Measurements from ENCODE around the gene MTFR1L.

Gene MTFR1L

DNA sequence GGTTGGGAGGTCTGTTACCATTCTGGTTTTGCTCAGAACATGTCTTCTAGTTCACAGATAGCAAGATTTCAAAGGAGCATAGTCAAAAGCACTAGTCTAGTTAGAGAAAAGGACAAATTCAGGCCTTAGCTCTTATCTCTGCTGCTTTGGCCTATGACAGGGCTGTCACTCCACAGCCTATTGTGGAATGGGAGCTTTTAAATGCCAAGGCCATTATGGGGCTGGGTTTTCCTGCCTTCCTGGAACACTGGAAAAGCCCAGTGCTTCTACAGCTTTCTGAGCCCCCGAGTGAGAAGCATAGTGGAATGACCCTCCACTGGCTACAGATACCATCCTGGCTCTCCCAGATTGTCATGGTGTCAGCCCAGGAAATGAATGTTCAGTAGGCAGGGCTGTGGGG, 9.3 kb downstream of the MTFR1L start:
- TF ChIP-seq, protein P1, sequence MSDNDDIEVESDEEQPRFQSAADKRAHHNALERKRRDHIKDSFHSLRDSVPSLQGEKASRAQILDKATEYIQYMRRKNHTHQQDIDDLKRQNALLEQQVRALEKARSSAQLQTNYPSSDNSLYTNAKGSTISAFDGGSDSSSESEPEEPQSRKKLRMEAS (IDR thresholded peaks at IDR 0.05), result no peak
- TF ChIP-seq TAF1 (IDR thresholded peaks at IDR 0.05; ENCODE audit: low read depth) (no peak), EGR1 (IDR thresholded peaks at IDR 0.05) (no peak), RAD21 (IDR thresholded peaks at IDR 0.05; ENCODE audit: low read depth) (no peak), TEAD4 (IDR thresholded peaks at IDR 0.05) (no peak), YY1 (IDR thresholded peaks at IDR 0.05; ENCODE audit: low read depth) (no peak)
- TF ChIP-seq, protein P2, sequence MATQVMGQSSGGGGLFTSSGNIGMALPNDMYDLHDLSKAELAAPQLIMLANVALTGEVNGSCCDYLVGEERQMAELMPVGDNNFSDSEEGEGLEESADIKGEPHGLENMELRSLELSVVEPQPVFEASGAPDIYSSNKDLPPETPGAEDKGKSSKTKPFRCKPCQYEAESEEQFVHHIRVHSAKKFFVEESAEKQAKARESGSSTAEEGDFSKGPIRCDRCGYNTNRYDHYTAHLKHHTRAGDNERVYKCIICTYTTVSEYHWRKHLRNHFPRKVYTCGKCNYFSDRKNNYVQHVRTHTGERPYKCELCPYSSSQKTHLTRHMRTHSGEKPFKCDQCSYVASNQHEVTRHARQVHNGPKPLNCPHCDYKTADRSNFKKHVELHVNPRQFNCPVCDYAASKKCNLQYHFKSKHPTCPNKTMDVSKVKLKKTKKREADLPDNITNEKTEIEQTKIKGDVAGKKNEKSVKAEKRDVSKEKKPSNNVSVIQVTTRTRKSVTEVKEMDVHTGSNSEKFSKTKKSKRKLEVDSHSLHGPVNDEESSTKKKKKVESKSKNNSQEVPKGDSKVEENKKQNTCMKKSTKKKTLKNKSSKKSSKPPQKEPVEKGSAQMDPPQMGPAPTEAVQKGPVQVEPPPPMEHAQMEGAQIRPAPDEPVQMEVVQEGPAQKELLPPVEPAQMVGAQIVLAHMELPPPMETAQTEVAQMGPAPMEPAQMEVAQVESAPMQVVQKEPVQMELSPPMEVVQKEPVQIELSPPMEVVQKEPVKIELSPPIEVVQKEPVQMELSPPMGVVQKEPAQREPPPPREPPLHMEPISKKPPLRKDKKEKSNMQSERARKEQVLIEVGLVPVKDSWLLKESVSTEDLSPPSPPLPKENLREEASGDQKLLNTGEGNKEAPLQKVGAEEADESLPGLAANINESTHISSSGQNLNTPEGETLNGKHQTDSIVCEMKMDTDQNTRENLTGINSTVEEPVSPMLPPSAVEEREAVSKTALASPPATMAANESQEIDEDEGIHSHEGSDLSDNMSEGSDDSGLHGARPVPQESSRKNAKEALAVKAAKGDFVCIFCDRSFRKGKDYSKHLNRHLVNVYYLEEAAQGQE (IDR thresholded peaks at IDR 0.05; ENCODE audit: low read depth), result no peak
- TF ChIP-seq, protein P3, sequence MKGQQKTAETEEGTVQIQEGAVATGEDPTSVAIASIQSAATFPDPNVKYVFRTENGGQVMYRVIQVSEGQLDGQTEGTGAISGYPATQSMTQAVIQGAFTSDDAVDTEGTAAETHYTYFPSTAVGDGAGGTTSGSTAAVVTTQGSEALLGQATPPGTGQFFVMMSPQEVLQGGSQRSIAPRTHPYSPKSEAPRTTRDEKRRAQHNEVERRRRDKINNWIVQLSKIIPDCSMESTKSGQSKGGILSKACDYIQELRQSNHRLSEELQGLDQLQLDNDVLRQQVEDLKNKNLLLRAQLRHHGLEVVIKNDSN (IDR thresholded peaks at IDR 0.05), result no peak

DNA sequence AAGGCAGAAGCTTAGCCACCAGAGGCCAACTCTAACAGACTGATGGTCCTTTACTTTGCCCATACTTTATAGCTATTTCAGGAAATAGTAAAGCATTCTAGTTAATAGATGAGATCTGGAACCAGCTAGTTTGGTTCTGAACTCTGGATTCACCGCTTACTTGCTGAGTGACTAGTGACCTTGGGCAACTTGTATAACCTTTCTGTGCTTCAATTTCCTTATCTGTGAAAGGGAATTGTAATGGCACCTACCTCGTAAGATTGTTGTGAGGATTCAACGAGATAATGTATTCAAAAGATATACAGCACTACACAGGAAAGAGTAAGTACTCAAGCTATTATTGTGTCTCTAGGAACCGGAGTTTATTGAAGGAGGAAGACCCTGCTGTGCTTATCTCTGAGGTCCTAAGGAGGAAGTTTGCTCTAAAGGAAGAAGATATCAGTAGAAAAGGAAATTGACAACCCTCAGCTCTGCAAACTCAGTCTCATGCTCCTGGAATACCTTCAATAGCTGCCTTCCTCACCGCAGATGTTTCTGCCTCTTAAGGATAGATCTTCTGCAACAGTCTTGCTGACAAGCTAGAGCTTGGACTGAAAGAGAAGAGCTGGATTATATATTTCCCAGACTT, 11.9 kb downstream of the MTFR1L start:
- TF ChIP-seq, protein P2 (IDR thresholded peaks at IDR 0.05; ENCODE audit: low read depth), result no peak
- no peak for TF ChIP-seq CREB1 (IDR thresholded peaks at IDR 0.05; ENCODE audit: low read depth)
- TF ChIP-seq FOXM1 (IDR thresholded peaks at IDR 0.05; ENCODE audit: borderline replicate concordance, low read depth), result no peak
- TF ChIP-seq ZBTB7A (IDR thresholded peaks at IDR 0.05; ENCODE audit: low read depth), result no peak
- TF ChIP-seq TEAD4 (IDR thresholded peaks at IDR 0.05), result no peak

DNA sequence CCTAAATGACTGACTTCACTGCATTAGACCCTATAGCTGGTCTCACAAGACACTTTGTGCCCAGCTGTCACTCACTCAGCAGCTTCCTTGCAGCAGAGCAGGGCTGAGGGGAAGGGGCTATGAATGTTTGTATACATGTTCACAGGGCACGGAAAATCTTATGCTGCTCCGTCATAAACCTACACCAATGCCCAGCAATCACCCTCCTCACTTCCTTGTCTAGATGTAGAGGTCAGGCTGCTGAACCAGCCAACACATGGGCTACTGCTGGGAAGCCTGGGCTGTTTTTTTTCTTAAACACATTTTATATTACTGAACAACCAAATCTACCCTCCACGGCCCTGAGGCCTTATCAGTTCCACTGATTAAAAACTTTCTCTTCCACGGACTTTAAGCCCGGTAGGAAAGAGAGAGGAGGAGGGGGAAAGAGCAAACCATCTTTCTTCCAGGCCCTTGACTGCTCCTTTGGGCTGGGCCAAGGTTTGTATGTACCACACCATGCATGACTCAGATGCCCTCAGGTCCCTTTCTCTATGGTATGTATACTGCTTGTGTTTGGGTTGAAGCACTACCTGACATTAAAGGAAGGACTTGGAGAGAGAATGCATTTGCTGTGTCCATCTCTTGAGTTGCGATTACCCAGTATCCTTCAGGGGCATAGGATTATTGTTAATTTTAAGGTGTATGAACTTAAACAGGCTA, 12.7 kb downstream of the MTFR1L start:
- no peak for TF ChIP-seq YY1 (IDR thresholded peaks at IDR 0.05; ENCODE audit: low read depth)
- TF ChIP-seq TCF12 (IDR thresholded peaks at IDR 0.05; ENCODE audit: low read depth), result no peak
- TF ChIP-seq, protein P1 (IDR thresholded peaks at IDR 0.05), result no peak
- TF ChIP-seq, protein P2 (IDR thresholded peaks at IDR 0.05; ENCODE audit: low read depth), result no peak
- TF ChIP-seq TAF1 (IDR thresholded peaks at IDR 0.05; ENCODE audit: low read depth), result no peak
- TF ChIP-seq, protein P3 (IDR thresholded peaks at IDR 0.05), result no peak
- no peak for TF ChIP-seq TEAD4 (IDR thresholded peaks at IDR 0.05)

DNA sequence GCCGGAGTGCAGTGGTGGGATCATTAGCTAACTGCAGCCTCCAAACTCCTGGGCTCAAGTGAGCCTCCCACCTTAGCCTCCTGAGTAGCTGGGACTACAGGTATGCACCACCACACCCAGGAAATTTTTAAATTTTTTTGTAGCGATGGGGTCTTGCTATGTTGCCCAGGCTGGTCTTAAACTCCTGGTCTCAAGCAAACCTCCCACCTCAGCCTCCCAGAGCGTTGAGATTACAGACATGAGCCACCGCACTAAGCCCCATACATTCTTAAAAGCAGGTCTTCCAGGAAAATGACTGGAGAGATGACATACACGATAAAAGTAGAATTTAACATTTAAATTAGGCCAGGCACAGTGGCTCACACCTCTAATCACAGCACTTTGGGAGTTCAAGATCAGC, 13.4 kb downstream of the MTFR1L start:
- no peak for TF ChIP-seq CREB1 (IDR thresholded peaks at IDR 0.05; ENCODE audit: low read depth)
- TF ChIP-seq CEBPB (IDR thresholded peaks at IDR 0.05), result no peak
- no peak for TF ChIP-seq ZBTB7A (IDR thresholded peaks at IDR 0.05; ENCODE audit: low read depth)
- no peak for TF ChIP-seq FOXM1 (IDR thresholded peaks at IDR 0.05; ENCODE audit: borderline replicate concordance, low read depth)
- TF ChIP-seq YY1 (IDR thresholded peaks at IDR 0.05; ENCODE audit: low read depth), result no peak

DNA sequence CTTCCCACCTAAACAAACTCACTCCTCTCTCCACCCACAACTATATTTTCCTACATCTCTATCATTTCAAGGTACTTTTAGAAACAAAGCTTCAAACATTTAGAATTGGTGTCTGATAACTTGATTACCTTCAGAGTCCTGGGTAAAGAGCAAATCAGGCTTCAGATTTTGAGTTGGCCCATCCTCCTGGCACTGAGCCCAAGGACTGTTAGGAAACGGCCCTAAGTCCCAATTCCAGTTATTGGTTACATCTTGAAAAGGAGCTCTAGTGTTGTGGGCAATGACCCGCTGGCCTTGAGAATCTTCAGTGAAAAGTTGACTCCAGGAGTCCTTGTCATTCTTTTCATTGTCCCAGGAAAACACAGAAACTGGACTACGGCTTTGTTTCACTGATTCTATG, 15.1 kb downstream of the MTFR1L start:
- TF ChIP-seq, protein P2 (IDR thresholded peaks at IDR 0.05; ENCODE audit: low read depth), result no peak
- no peak for TF ChIP-seq TAF1 (IDR thresholded peaks at IDR 0.05; ENCODE audit: low read depth)
- TF ChIP-seq CEBPB (IDR thresholded peaks at IDR 0.05), result no peak
- TF ChIP-seq NFIC (IDR thresholded peaks at IDR 0.05), result no peak
- TF ChIP-seq RAD21 (IDR thresholded peaks at IDR 0.05; ENCODE audit: low read depth), result no peak
- TF ChIP-seq, protein P1 (IDR thresholded peaks at IDR 0.05), result no peak
- TF ChIP-seq ZBTB7A (IDR thresholded peaks at IDR 0.05; ENCODE audit: low read depth), result no peak
- TF ChIP-seq EGR1 (IDR thresholded peaks at IDR 0.05), result no peak
- TF ChIP-seq TEAD4 (IDR thresholded peaks at IDR 0.05), result no peak
- TF ChIP-seq EP300 (IDR thresholded peaks at IDR 0.05; ENCODE audit: borderline replicate concordance), result no peak
- TF ChIP-seq TCF12 (IDR thresholded peaks at IDR 0.05; ENCODE audit: low read depth), result no peak
- TF ChIP-seq, protein P3 (IDR thresholded peaks at IDR 0.05), result no peak
- no peak for TF ChIP-seq FOXM1 (IDR thresholded peaks at IDR 0.05; ENCODE audit: borderline replicate concordance, low read depth)
- TF ChIP-seq YY1 (IDR thresholded peaks at IDR 0.05; ENCODE audit: low read depth), result no peak
- no peak for TF ChIP-seq CREB1 (IDR thresholded peaks at IDR 0.05; ENCODE audit: low read depth)
